Keratinocyte (primary cell): ENCODE data around the gene ZACN. TPM values are rescaled to one million over a fixed set of nuclear protein-coding genes. Genes with fewer than 3 reads are reported as not detected.

Experiments
- DNase-seq: peaks from one replicate; pipeline ENCODE4 v3.0.0-alpha.2; 2011; ENCODE audit warnings: low read depth, missing footprints, low spot score
- FAIRE-seq: peaks from 2 replicates; lab custom pipeline; 2011; peaks lifted over from hg19 to GRCh38; lab: Jason Lieb, UNC
- H2AFZ ChIP-seq: 2 replicates; pipeline ENCODE4 v1.6.0; 2012; ENCODE audit warnings: low read length, control low read depth, inconsistent platforms; ENCODE audit not compliant: control insufficient read depth
- H3K27ac ChIP-seq: 2 replicates; pipeline ENCODE4 v1.5.1; 2011; ENCODE audit warnings: low read length; ENCODE audit not compliant: control insufficient read depth, insufficient read depth
- H3K27me3 ChIP-seq: 3 replicates; pipeline ENCODE4 v1.6.0; 2011; ENCODE audit warnings: low read length; ENCODE audit not compliant: control insufficient read depth, insufficient read depth; ENCODE audit errors: extremely low read depth
- H3K36me3 ChIP-seq, 2 experiments: 2 replicates in 1 of 2; 3 replicates in 1 of 2; pipeline ENCODE4 v1.5.1; 2011; ENCODE audit warnings: low read length in 2 of 2, mild to moderate bottlenecking in 1 of 2; ENCODE audit not compliant: control insufficient read depth in 2 of 2, insufficient read depth in 2 of 2; ENCODE audit errors: extremely low read depth in 1 of 2
- H3K4me1 ChIP-seq: 3 replicates; pipeline ENCODE4 v1.5.1; 2011; ENCODE audit warnings: low read length; ENCODE audit not compliant: control insufficient read depth, insufficient read depth; ENCODE audit errors: extremely low read depth
- H3K4me2 ChIP-seq: 3 replicates; pipeline ENCODE4 v1.6.0; 2011; ENCODE audit warnings: low read depth, low read length; ENCODE audit not compliant: control insufficient read depth, insufficient read depth; ENCODE audit errors: extremely low read depth
- H3K4me3 ChIP-seq, 3 experiments: fragments of 200-600 bp in 1 of 3; sonication (generic) in 1 of 3; 2 replicates in 2 of 3; 3 replicates in 1 of 3; pipeline ENCODE4 v1.5.1; 2011 to 2016; ENCODE audit warnings: low read length in 3 of 3, mild to moderate bottlenecking in 3 of 3, control low read depth in 2 of 3, inconsistent platforms in 1 of 3, low read depth in 1 of 3, mixed read lengths in 1 of 3, mixed run types in 1 of 3, moderate library complexity in 1 of 3; ENCODE audit not compliant: control insufficient read depth in 2 of 3, insufficient read depth in 2 of 3; ENCODE audit errors: extremely low read depth in 1 of 3
- H3K79me2 ChIP-seq: 2 replicates; pipeline ENCODE4 v1.6.0; 2012; ENCODE audit warnings: low read length; ENCODE audit not compliant: control insufficient read depth, insufficient read depth
- H3K9ac ChIP-seq: 3 replicates; pipeline ENCODE4 v1.6.0; 2011; ENCODE audit warnings: low read length; ENCODE audit not compliant: control insufficient read depth, insufficient read depth; ENCODE audit errors: extremely low read depth
- H3K9me1 ChIP-seq: 3 replicates; pipeline ENCODE4 v1.6.0; 2011; ENCODE audit warnings: low read length; ENCODE audit not compliant: control insufficient read depth, insufficient read depth; ENCODE audit errors: extremely low read depth
- H3K9me3 ChIP-seq: 2 replicates; pipeline ENCODE4 v1.5.1; 2012; ENCODE audit warnings: low read depth, low read length; ENCODE audit not compliant: control insufficient read depth
- H4K20me1 ChIP-seq: 3 replicates; pipeline ENCODE4 v1.6.0; 2011; ENCODE audit warnings: low read length; ENCODE audit not compliant: control insufficient read depth, insufficient read depth; ENCODE audit errors: extremely low read depth
- CTCF ChIP-seq, 3 experiments: IDR thresholded peaks in 1 of 3; conservative IDR thresholded peaks in 1 of 3; optimal IDR thresholded peaks in 1 of 3; 2 replicates in 2 of 3; 3 replicates in 1 of 3; pipeline versions ENCODE3 to v1.5.1; 2011; ENCODE audit warnings: low read length in 3 of 3, mild to moderate bottlenecking in 3 of 3, moderate library complexity in 2 of 3, control low read depth in 1 of 3, inconsistent platforms in 1 of 3; ENCODE audit not compliant: insufficient read depth in 2 of 3; ENCODE audit errors: extremely low read depth in 1 of 3
- EZH2 ChIP-seq: IDR thresholded peaks from one replicate; pipeline ENCODE4 v1.6.1; 2012; ENCODE audit warnings: inconsistent platforms, mild to moderate bottlenecking, low read length, moderate library complexity
- dilution Hi-C: fragments of 300-500 bp; cut with MboI; formaldehyde crosslinking; loops from one replicate; pipeline ENCODE4 v1.7.0; 2020; ENCODE audit warnings: low sequenced_read_pairs; ENCODE audit not compliant: extremely low pct_ligation_motif_present
- polyA plus RNA-seq, 5 experiments: library from polyadenylated mRNA; depleted of rRNA in 3 of 5; stranded (reverse) in 3 of 5; stranded (forward) in 1 of 5; unstranded in 1 of 5; fragments of >200 nt; gene quantifications; 1 replicate in 1 of 5; 2 replicates in 3 of 5; 3 replicates in 1 of 5; pipeline versions ENCODE4 v1.2.1 to v1.2.3, GENCODE V29; 2011 to 2012; ENCODE audit warnings: missing spikeins in 2 of 5, low read depth in 1 of 5, low replicate concordance in 1 of 5

ZACN gene
- polyA plus RNA-seq, 1 donor (not counting 4 experiments of a cell fraction or from before 2014, with no cell fraction given): not detected

GRCh38 chr17:76107509-76107908 lies 28.5 kb downstream of the ZACN start:
- H3K9ac ChIP-seq: no peak overlapping the region
- dilution Hi-C loops: no loop called here
- H2AFZ ChIP-seq: no peak overlapping the region
- H3K4me1 ChIP-seq: peaks cover 5% of the 10 kb centered on the region
- DNase-seq (no peak), FAIRE-seq (no peak)
- H3K27ac ChIP-seq: no peak overlapping the region
- H3K9me3 ChIP-seq: no peaks in the 10 kb centered on the region
- H3K4me2 ChIP-seq: no peak overlapping the region
- H3K36me3 ChIP-seq: no peaks in the 10 kb centered on the region
- no peaks in the 10 kb centered on the region for H3K9me1 ChIP-seq
- H4K20me1 ChIP-seq: no peaks in the 10 kb centered on the region
- H3K79me2 ChIP-seq: peaks cover 8% of the 10 kb centered on the region
- no peak for TF ChIP-seq EZH2
- no peak for TF ChIP-seq CTCF (optimal IDR thresholded peaks at IDR 0.05 in 1 of 3, IDR thresholded peaks at IDR 0.05 in 1 of 3, conservative IDR thresholded peaks at IDR 0.05 in 1 of 3; ENCODE audit: extremely low read depth in 1 of 3, insufficient read depth in 2 of 3, low read length in 3 of 3)
- H3K4me3 ChIP-seq: no peak overlapping the region
- H3K27me3 ChIP-seq: no peaks in the 10 kb centered on the region

GRCh38 chr17:76111956-76112355 lies 33.0 kb downstream of the ZACN start:
- no peak for FAIRE-seq
- dilution Hi-C loops: no loop called here

More at GRCh38 chr17:76111956-76112355, 33.0 kb downstream of the ZACN start:
- H3K9ac ChIP-seq: no peak overlapping the region
- no peak overlapping the region for H3K4me3 ChIP-seq
- no peaks in the 10 kb centered on the region for H3K9me3 ChIP-seq
- H3K9me1 ChIP-seq: no peaks in the 10 kb centered on the region
- no peak overlapping the region for H3K27ac ChIP-seq
- no peaks in the 10 kb centered on the region for H3K27me3 ChIP-seq
- no peak overlapping the region for H3K4me2 ChIP-seq
- no peaks in the 10 kb centered on the region for H3K79me2 ChIP-seq
- H2AFZ ChIP-seq: no peak overlapping the region
- no peak for DNase-seq
- no peaks in the 10 kb centered on the region for H3K36me3 ChIP-seq
- no peaks in the 10 kb centered on the region for H3K4me1 ChIP-seq
- TF ChIP-seq CTCF (optimal IDR thresholded peaks at IDR 0.05 in 1 of 3, IDR thresholded peaks at IDR 0.05 in 1 of 3, conservative IDR thresholded peaks at IDR 0.05 in 1 of 3; ENCODE audit: extremely low read depth in 1 of 3, insufficient read depth in 2 of 3, low read length in 3 of 3): no peak
- no peak for TF ChIP-seq EZH2
- H4K20me1 ChIP-seq: no peaks in the 10 kb centered on the region
